ENCODE data around the gene ANO8. TPM values are rescaled to one million over a fixed set of nuclear protein-coding genes. Genes with fewer than 3 reads are reported as not detected.

Gene ANO8
- total RNA-seq, 1 experiment from 2014 or later = 21.9 TPM

DNA sequence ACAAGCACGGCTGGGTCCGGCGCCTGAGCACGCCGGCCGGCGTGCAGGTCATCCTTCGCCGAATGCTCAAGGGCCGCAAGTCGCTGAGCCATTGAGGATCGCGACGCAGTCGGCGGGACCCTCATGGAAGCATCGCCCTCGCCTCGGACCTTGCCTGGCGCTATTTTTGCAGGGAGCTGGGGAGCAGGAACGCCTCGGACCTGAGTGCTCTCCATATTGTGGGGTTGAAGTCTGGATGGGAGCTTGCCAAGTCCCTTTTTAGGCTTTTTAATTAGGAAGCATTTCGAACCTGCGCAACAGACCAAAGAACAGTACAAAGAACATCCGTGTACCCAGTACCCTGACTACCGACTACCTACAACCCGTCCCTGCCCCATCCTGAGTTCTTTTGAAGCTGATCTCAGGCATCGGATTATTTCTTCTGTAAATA, 28.4 kb downstream of the ANO8 start:
- Histone ChIP-seq H4K5ac (ENCODE audit: insufficient read length, low read depth, low read length) (no peak overlapping the region), H3K79me1 (ENCODE audit: insufficient read depth, low read depth, low read length, poor library complexity, severe bottlenecking) (peaks cover 3% of the 10 kb centered on the region), H2BK5ac (ENCODE audit: insufficient read length, low read length) (no peak overlapping the region), H3K18ac (ENCODE audit: insufficient read length, low read depth, low read length) (peak overlapping the region; percentile 2), H3K23ac (ENCODE audit: insufficient read length, low read depth, low read length) (no peak overlapping the region), H3K27ac (ENCODE audit: insufficient read length, low read depth, low read length) (no peak overlapping the region), H2AFZ (ENCODE audit: low read length) (no peak overlapping the region), H3K23me2 (ENCODE audit: insufficient read length, low read depth, low read length, poor library complexity, severe bottlenecking) (peaks cover 11% of the 10 kb centered on the region), H3T11ph (ENCODE audit: low read length) (no peak overlapping the region), H2AK5ac (ENCODE audit: insufficient read length, low read length) (no peak overlapping the region), H3K56ac (ENCODE audit: insufficient read length, low read depth, low read length) (no peak overlapping the region), H4K8ac (replicated peaks; ENCODE audit: insufficient read length, low read depth, low read length) (no peak overlapping the region), H2BK120ac (ENCODE audit: low read depth, low read length, poor library complexity, severe bottlenecking) (no peak overlapping the region), H3K9me3 (ENCODE audit: control insufficient read depth, low read depth, low read length) (no peaks in the 10 kb centered on the region), H3K79me2 (ENCODE audit: insufficient read depth, low read length) (peaks cover 7% of the 10 kb centered on the region; the same call in 1 of the 2 replicates), H3K4me1 (ENCODE audit: insufficient read depth, low read length) (peaks cover 3% of the 10 kb centered on the region; the same call in 1 of the 2 replicates), H2BK12ac (ENCODE audit: insufficient read length, low read depth, low read length) (no peak overlapping the region), H3K14ac (ENCODE audit: insufficient read depth, low read length) (peak overlapping the region; percentile 61; the same call in 1 of the 2 replicates), H3K9ac (ENCODE audit: extremely low read depth, insufficient read length, low read length) (peak overlapping the region; percentile 66), H3K4ac (ENCODE audit: low read depth, low read length) (no peak overlapping the region), H3K4me2 (ENCODE audit: insufficient read depth, insufficient read length, low read length) (peak overlapping the region; percentile 76), H2BK20ac (ENCODE audit: low read depth, low read length, poor library complexity, severe bottlenecking) (no peak overlapping the region), H3K27me3 (ENCODE audit: insufficient read depth, low read length) (no peaks in the 10 kb centered on the region), H4K20me1 (ENCODE audit: control insufficient read depth, insufficient read depth, insufficient read length) (no peaks in the 10 kb centered on the region), H2BK15ac (ENCODE audit: low read depth, low read length) (no peak overlapping the region), H4K91ac (ENCODE audit: insufficient read length, low read depth, low read length) (no peak overlapping the region)
- Mint-ChIP-seq H3K4me1 (peaks cover 31 to 45% of the 10 kb centered on the region in 2 experiments), H3K27me3 (ENCODE audit: low read depth) (no peaks in the 10 kb centered on the region; the same call in 1 of the 2 replicates), H3K36me3 (ENCODE audit: insufficient read depth in 1 of 3, low read depth in 3 of 3) (peaks cover 3 to 7% (median 5%) of the 10 kb centered on the region in 3 experiments; a peak in 6 of 7 replicates), H3K9me3 (no peaks in the 10 kb centered on the region), H3K27ac (peak overlapping the region; percentile 80 to 96 (median 89)), H3K4me3 (peak overlapping the region; percentile 75 to 97)
- no peak for DNase-seq
- WGBS (ENCODE audit: extremely low coverage, insufficient read length, low lambda C conversion rate) = no CpG with 5 or more reads among the region's 28 CpGs
- TF ChIP-seq, protein P1, sequence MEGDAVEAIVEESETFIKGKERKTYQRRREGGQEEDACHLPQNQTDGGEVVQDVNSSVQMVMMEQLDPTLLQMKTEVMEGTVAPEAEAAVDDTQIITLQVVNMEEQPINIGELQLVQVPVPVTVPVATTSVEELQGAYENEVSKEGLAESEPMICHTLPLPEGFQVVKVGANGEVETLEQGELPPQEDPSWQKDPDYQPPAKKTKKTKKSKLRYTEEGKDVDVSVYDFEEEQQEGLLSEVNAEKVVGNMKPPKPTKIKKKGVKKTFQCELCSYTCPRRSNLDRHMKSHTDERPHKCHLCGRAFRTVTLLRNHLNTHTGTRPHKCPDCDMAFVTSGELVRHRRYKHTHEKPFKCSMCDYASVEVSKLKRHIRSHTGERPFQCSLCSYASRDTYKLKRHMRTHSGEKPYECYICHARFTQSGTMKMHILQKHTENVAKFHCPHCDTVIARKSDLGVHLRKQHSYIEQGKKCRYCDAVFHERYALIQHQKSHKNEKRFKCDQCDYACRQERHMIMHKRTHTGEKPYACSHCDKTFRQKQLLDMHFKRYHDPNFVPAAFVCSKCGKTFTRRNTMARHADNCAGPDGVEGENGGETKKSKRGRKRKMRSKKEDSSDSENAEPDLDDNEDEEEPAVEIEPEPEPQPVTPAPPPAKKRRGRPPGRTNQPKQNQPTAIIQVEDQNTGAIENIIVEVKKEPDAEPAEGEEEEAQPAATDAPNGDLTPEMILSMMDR (conservative IDR thresholded peaks at IDR 0.05) = no peak
